Endothelial cell of umbilical vein (primary cell): ENCODE data around the gene DNAH11. TPM values are rescaled to one million over a fixed set of nuclear protein-coding genes. Genes with fewer than 3 reads are reported as not detected.

Experiments used
- BruUV-seq: library from RNA; stranded (reverse); fragments of 400-500 nt; replicated peaks from 2 replicates; lab custom pipeline; 2021; lab: Mats Ljungman, UMichigan
- CTCF ChIA-PET: fragments of 300-600, 350-600 bp; sonication (Branson Sonifier 250); formaldehyde crosslinking; loops from one replicate; lab custom pipeline; 2021; ENCODE audit warnings: antibody characterized with exemption, inconsistent platforms; lab: Charles Lee
- POLR2A ChIA-PET: fragments of 300-600, 350-600 bp; sonication (Branson Sonifier 250); formaldehyde crosslinking; loops from one replicate; lab custom pipeline; 2021; ENCODE audit warnings: antibody characterized with exemption, inconsistent platforms; lab: Charles Lee
- DNase-seq: peaks from one replicate; pipeline ENCODE4 v3.0.0-alpha.2; 2011; ENCODE audit warnings: low read depth, low spot score
- FAIRE-seq: peaks from 2 replicates; lab custom pipeline; 2011; peaks lifted over from hg19 to GRCh38; lab: Jason Lieb, UNC
- H2AFZ ChIP-seq: 2 replicates; pipeline ENCODE4 v1.6.0; 2012; ENCODE audit warnings: low read depth, low read length, control low read depth, inconsistent platforms
- H3K27ac ChIP-seq: 2 replicates; pipeline ENCODE4 v1.5.1; 2011; ENCODE audit warnings: low read depth, mild to moderate bottlenecking, control low read depth, low read length, moderate library complexity; ENCODE audit not compliant: insufficient read depth
- H3K27me3 ChIP-seq, 2 experiments: 2 replicates each; pipeline versions ENCODE4 v1.6.0 to v1.6.1; 2011; ENCODE audit warnings: low read length in 2 of 2, mixed read lengths in 1 of 2; ENCODE audit not compliant: control insufficient read depth in 2 of 2, insufficient read depth in 2 of 2
- H3K36me3 ChIP-seq, 2 experiments: 2 replicates in 1 of 2; 3 replicates in 1 of 2; pipeline ENCODE4 v1.5.1; 2011; ENCODE audit warnings: low read length in 2 of 2, mild to moderate bottlenecking in 1 of 2, moderate library complexity in 1 of 2; ENCODE audit not compliant: control insufficient read depth in 2 of 2, insufficient read depth in 2 of 2; ENCODE audit errors: extremely low read depth in 1 of 2
- H3K4me1 ChIP-seq: 3 replicates; pipeline ENCODE4 v1.5.1; 2011; ENCODE audit warnings: mild to moderate bottlenecking, low read length; ENCODE audit not compliant: control insufficient read depth, insufficient read depth; ENCODE audit errors: extremely low read depth
- H3K4me2 ChIP-seq: 2 replicates; pipeline ENCODE4 v1.6.1; 2011; ENCODE audit warnings: low read length, control low read depth, mixed read lengths; ENCODE audit not compliant: insufficient read depth
- H3K4me3 ChIP-seq, 3 experiments: fragments of 200-600 bp in 1 of 3; sonication (generic), shearing (Covaris generic) in 1 of 3; replicated peaks in 1 of 3; 2 replicates each; pipeline ENCODE4 v1.5.1; 2011 to 2016; ENCODE audit warnings: control low read depth in 3 of 3, low read length in 3 of 3, mild to moderate bottlenecking in 2 of 3, inconsistent platforms in 1 of 3, low read depth in 1 of 3, moderate library complexity in 1 of 3; ENCODE audit not compliant: insufficient read depth in 1 of 3
- H3K79me2 ChIP-seq: 2 replicates; pipeline ENCODE4 v1.6.0; 2012; ENCODE audit warnings: low read length, inconsistent platforms; ENCODE audit not compliant: control insufficient read depth, insufficient read depth
- H3K9ac ChIP-seq: replicated peaks from 2 replicates; pipeline ENCODE3; 2011; ENCODE audit warnings: low read length, control low read depth; ENCODE audit not compliant: insufficient read depth; ENCODE audit errors: extremely low read depth
- H3K9me1 ChIP-seq: replicated peaks from 3 replicates; pipeline ENCODE4 v1.6.0; 2011; ENCODE audit warnings: mild to moderate bottlenecking, low read length; ENCODE audit not compliant: control insufficient read depth, insufficient read depth; ENCODE audit errors: extremely low read depth
- H3K9me3 ChIP-seq: replicated peaks from 2 replicates; pipeline ENCODE4 v1.5.1; 2012; ENCODE audit warnings: low read length, inconsistent platforms; ENCODE audit not compliant: control insufficient read depth, insufficient read depth
- H4K20me1 ChIP-seq: replicated peaks from 2 replicates; pipeline ENCODE3; 2011; ENCODE audit warnings: mild to moderate bottlenecking, low read length; ENCODE audit not compliant: control insufficient read depth, insufficient read depth; ENCODE audit errors: extremely low read depth
- EZH2 ChIP-seq: IDR thresholded peaks from 2 replicates; pipeline ENCODE4 v1.6.1; 2012; ENCODE audit warnings: borderline replicate concordance, low read depth, mild to moderate bottlenecking, moderate library complexity, low read length, inconsistent platforms; ENCODE audit not compliant: severe bottlenecking
- GATA2 ChIP-seq: IDR thresholded peaks from 2 replicates; pipeline ENCODE4 v1.7.0; 2011; ENCODE audit warnings: low read depth, mild to moderate bottlenecking, moderate library complexity, mixed read lengths, low read length; ENCODE audit not compliant: insufficient read length, insufficient read depth
- JUN ChIP-seq: IDR thresholded peaks from 2 replicates; pipeline ENCODE4 v1.6.1; 2011; ENCODE audit warnings: borderline replicate concordance, low read depth; ENCODE audit not compliant: insufficient read length, insufficient read depth
- POLR2A ChIP-seq: IDR thresholded peaks from 2 replicates; pipeline ENCODE4 v1.6.1; 2012; ENCODE audit warnings: low read depth, mild to moderate bottlenecking, control low read depth, low read length
- POLR2AphosphoS5 ChIP-seq: IDR thresholded peaks from 2 replicates; pipeline ENCODE4 v1.6.1; 2012; ENCODE audit warnings: low read depth, mild to moderate bottlenecking, control low read depth, low read length, moderate library complexity; ENCODE audit not compliant: insufficient read depth
- dilution Hi-C: fragments of 300-500 bp; cut with MboI; formaldehyde crosslinking; loops from one replicate; pipeline ENCODE4 v1.15.0; 2019; ENCODE audit warnings: low sequenced_read_pairs; ENCODE audit not compliant: extremely low pct_ligation_motif_present
- intact Hi-C: fragments of 100-400 bp; cut with micrococcal nuclease; formaldehyde crosslinking; loops from one replicate; pipeline ENCODE4 v1.10.0; 2022
- polyA plus RNA-seq, 4 experiments: library from polyadenylated mRNA; depleted of rRNA in 3 of 4; stranded (reverse) in 3 of 4; unstranded in 1 of 4; fragments of >200 nt; gene quantifications; 2 replicates each; pipeline versions ENCODE4 v1.2.1 to v1.2.3, GENCODE V29; 2011 to 2012; ENCODE audit warnings: missing spikeins in 1 of 4
- total RNA-seq: library from RNA; stranded (reverse); gene quantifications from 2 replicates; pipeline ENCODE4 v1.2.3, GENCODE V29; 2021
- TF ChIP-seq, protein P1 (sequence below): IDR thresholded peaks from 2 replicates; pipeline ENCODE4 v1.6.1; 2011; ENCODE audit not compliant: insufficient read depth, insufficient read length
- TF ChIP-seq, protein P2 (sequence below), 2 donors: IDR thresholded peaks; 1 replicate in 1 of 2; 2 replicates in 1 of 2; pipeline ENCODE4 v1.5.1; 2011; ENCODE audit warnings: low read length in 2 of 2, mild to moderate bottlenecking in 2 of 2, moderate library complexity in 2 of 2, control low read depth in 1 of 2, inconsistent platforms in 1 of 2, low read depth in 1 of 2; ENCODE audit not compliant: insufficient read depth in 1 of 2; ENCODE audit errors: extremely low read depth in 1 of 2

DNAH11 gene
- total and polyA plus RNA-seq, 2 donors (not counting 3 experiments of a cell fraction or from before 2014, with no cell fraction given) = 0.69 to 0.91 TPM

DNA sequence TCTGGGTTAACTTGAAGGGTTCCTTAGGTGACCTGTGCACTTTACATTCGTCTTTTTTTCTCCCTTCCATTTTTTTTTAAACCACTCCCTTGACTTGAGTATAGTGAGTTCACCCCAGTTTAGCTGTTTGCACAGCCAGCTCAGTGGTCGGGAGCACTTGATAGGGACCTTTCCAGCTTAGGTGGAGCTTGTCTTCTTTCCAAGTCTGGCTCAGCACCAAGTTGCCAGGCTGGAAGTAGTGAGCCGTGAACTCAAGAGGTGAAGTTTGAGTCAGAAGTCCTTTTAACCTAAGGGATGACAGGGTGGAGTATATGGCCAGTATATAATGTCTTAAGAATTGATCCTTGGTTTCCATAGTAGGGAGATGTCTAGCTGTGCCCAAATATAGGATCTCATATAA, 7.2 kb downstream of the DNAH11 start:
- peaks cover 7 to 10% of the 10 kb centered on the region in 2 experiments for H3K27me3 ChIP-seq
- no peaks in the 10 kb centered on the region for H3K36me3 ChIP-seq
- no peak overlapping the region for H3K27ac ChIP-seq
- intact Hi-C loops (no loop called here), dilution Hi-C loops (no loop called here)
- H3K4me2 ChIP-seq = no peak overlapping the region
- no peak overlapping the region for H2AFZ ChIP-seq
- ChIA-PET CTCF (no interaction called here), POLR2A (no interaction called here)
- H3K9me1 ChIP-seq = no peaks in the 10 kb centered on the region
- H4K20me1 ChIP-seq = no peaks in the 10 kb centered on the region
- TF ChIP-seq, protein P1, sequence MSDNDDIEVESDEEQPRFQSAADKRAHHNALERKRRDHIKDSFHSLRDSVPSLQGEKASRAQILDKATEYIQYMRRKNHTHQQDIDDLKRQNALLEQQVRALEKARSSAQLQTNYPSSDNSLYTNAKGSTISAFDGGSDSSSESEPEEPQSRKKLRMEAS = no peak
- TF ChIP-seq POLR2A (no peak), JUN (no peak), POLR2AphosphoS5 (no peak), EZH2 (no peak), GATA2 (no peak)
- TF ChIP-seq, protein P2, sequence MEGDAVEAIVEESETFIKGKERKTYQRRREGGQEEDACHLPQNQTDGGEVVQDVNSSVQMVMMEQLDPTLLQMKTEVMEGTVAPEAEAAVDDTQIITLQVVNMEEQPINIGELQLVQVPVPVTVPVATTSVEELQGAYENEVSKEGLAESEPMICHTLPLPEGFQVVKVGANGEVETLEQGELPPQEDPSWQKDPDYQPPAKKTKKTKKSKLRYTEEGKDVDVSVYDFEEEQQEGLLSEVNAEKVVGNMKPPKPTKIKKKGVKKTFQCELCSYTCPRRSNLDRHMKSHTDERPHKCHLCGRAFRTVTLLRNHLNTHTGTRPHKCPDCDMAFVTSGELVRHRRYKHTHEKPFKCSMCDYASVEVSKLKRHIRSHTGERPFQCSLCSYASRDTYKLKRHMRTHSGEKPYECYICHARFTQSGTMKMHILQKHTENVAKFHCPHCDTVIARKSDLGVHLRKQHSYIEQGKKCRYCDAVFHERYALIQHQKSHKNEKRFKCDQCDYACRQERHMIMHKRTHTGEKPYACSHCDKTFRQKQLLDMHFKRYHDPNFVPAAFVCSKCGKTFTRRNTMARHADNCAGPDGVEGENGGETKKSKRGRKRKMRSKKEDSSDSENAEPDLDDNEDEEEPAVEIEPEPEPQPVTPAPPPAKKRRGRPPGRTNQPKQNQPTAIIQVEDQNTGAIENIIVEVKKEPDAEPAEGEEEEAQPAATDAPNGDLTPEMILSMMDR (IDR thresholded peaks at IDR 0.05; ENCODE audit: extremely low read depth in 1 of 2, insufficient read depth in 1 of 2, low read depth in 1 of 2, low read length in 2 of 2) = no peak
- no peak overlapping the region for H3K4me3 ChIP-seq
- H3K9me3 ChIP-seq = no peaks in the 10 kb centered on the region
- DNase-seq (no peak), FAIRE-seq (no peak)
- H3K79me2 ChIP-seq = no peaks in the 10 kb centered on the region
- no TSS peak for BruUV-seq
- H3K9ac ChIP-seq = no peak overlapping the region
- H3K4me1 ChIP-seq = no peaks in the 10 kb centered on the region
